Tibial nerve (tissue), 4 donors: ENCODE measurements around the gene PDSS2. TPM values are rescaled to one million over a fixed set of nuclear protein-coding genes. Genes with fewer than 3 reads are reported as not detected.
"Not testable (repeated sequence)": the region's sequence is repeated elsewhere in the genome, so short reads cannot be mapped to it uniquely, and the experiment has no call there.

Experiments
- DNase-seq, 2 donors: peaks; one replicate each; pipeline ENCODE4 v3.0.0-alpha.2; 2019; ENCODE audit warnings: low spot score in 2 of 2
- H3K27ac ChIP-seq, 4 donors: fragments of 200-600 bp; sonication (generic) in 3 of 4; one replicate each; pipeline ENCODE4 v1.5.1; 2017 to 2019; ENCODE audit warnings: mild to moderate bottlenecking in 1 of 4
- H3K27me3 ChIP-seq, 2 donors: fragments of 200-600 bp; sonication (generic) in 1 of 2; one replicate each; pipeline versions ENCODE4 v1.5.1 to v1.6.0; 2017 to 2019
- H3K36me3 ChIP-seq, 3 donors: fragments of 200-600 bp; sonication (generic); one replicate each; pipeline ENCODE4 v1.5.1; 2018 to 2019
- H3K4me1 ChIP-seq, 4 donors: fragments of 200-600 bp; sonication (generic) in 3 of 4; one replicate each; pipeline ENCODE4 v1.5.1; 2017 to 2019
- H3K4me3 ChIP-seq, 4 donors: fragments of 200-600 bp; sonication (generic) in 3 of 4; one replicate each; pipeline ENCODE4 v1.5.1; 2017 to 2019; ENCODE audit warnings: mild to moderate bottlenecking in 1 of 4, moderate library complexity in 1 of 4
- H3K9me3 ChIP-seq, 4 donors: fragments of 200-600 bp; sonication (generic) in 3 of 4; one replicate each; pipeline ENCODE4 v1.5.1; 2017 to 2019
- CTCF ChIP-seq, 5 experiments: fragments of 200-600 bp in 3 of 5; fragments of 450-650 bp in 2 of 5; sonication (generic) in 3 of 5; IDR thresholded peaks; one replicate each; pipeline ENCODE4 v1.5.1; 2016 to 2019; ENCODE audit warnings: antibody characterized with exemption in 5 of 5, mild to moderate bottlenecking in 3 of 5, moderate library complexity in 2 of 5
- EP300 ChIP-seq, 2 donors: sonication (generic); formaldehyde crosslinking; IDR thresholded peaks; one replicate each; pipeline ENCODE4 v1.6.1; 2017; ENCODE audit warnings: antibody characterized with exemption in 2 of 2, mild to moderate bottlenecking in 1 of 2
- POLR2A ChIP-seq, 2 donors: fragments of 450-650 bp; IDR thresholded peaks; one replicate each; pipeline ENCODE4 v1.6.1; 2017; ENCODE audit warnings: antibody characterized with exemption in 2 of 2, mild to moderate bottlenecking in 2 of 2, moderate library complexity in 2 of 2
- WGBS, 2 donors: methylation state at CpG; one replicate each; pipeline ENCODE4 v1.1.5; 2018; 5-methylcytosine and 5-hydroxymethylcytosine counted together
- total RNA-seq, 4 donors: library from RNA; depleted of rRNA; stranded (reverse); fragments of >200 nt; gene quantifications; one replicate each; pipeline ENCODE4 v1.1.0, GENCODE V29; 2016

The PDSS2 gene
- total RNA-seq, 4 donors from 2014 or later: 8.2 to 9.4 (median 8.6) TPM

DNA sequence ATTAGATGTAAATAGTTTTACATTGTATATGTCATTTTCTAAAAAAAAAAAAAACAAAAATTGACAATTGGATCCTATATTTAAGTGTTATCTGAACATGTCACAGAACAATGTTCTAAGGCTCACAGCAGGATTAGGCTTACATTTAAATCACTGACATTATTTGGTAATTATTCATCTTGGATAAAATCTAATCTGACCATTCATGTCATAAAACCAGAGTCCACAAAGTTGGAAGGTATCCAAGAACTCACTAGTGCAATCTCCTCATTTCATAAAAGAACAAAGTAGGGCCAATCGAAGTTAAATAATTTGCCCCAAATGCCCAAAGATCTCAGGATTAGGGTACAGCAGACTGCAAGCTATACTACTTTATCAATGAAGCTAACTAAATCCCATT, 73.0 kb downstream of the PDSS2 start:
- Histone ChIP-seq H3K9me3 (no peaks in the 10 kb centered on the region), H3K27ac (no peak overlapping the region), H3K36me3 (no peaks in the 10 kb centered on the region), H3K4me1 (no peaks in the 10 kb centered on the region), H3K4me3 (no peak overlapping the region), H3K27me3 (no peaks in the 10 kb centered on the region)
- no peak for DNase-seq
- TF ChIP-seq POLR2A (IDR thresholded peaks at IDR 0.05) (no peak), EP300 (IDR thresholded peaks at IDR 0.05) (no peak), CTCF (IDR thresholded peaks at IDR 0.05) (no peak)
- 44 to 49% methylated on average over 1 of the region's 1 CpG for WGBS, 2 donors

- Histone ChIP-seq H3K9me3 (peaks cover 0 to 4% (median 0%) of the 10 kb centered on the region in 4 donors), H3K27me3 (no peaks in the 10 kb centered on the region), H3K4me3 (no peak overlapping the region), H3K4me1 (no peaks in the 10 kb centered on the region), H3K36me3 (no peaks in the 10 kb centered on the region), H3K27ac (no peak overlapping the region)
- no peak for DNase-seq
- TF ChIP-seq CTCF (IDR thresholded peaks at IDR 0.05) (no peak), POLR2A (IDR thresholded peaks at IDR 0.05) (no peak), EP300 (IDR thresholded peaks at IDR 0.05) (no peak)
Measured at GRCh38 chr6:107383705-107384104, 75.7 kb downstream of the PDSS2 start.

GRCh38 chr6:107374264-107374663, 85.1 kb downstream of the PDSS2 start:
- no peaks in the 10 kb centered on the region for H3K4me1 ChIP-seq
- no peaks in the 10 kb centered on the region for H3K36me3 ChIP-seq
- no peak for DNase-seq
- H3K27ac ChIP-seq: no peak overlapping the region
- H3K9me3 ChIP-seq: peaks cover 0 to 4% (median 1%) of the 10 kb centered on the region in 4 donors
- TF ChIP-seq EP300 (IDR thresholded peaks at IDR 0.05) (no peak), POLR2A (IDR thresholded peaks at IDR 0.05) (no peak), CTCF (IDR thresholded peaks at IDR 0.05) (no peak)
- H3K27me3 ChIP-seq: no peaks in the 10 kb centered on the region
- no peak overlapping the region for H3K4me3 ChIP-seq
- 93 to 100% methylated on average over 1 of the region's 1 CpG for WGBS, 2 donors

- Histone ChIP-seq H3K4me1 (no peaks in the 10 kb centered on the region), H3K27ac (no peak overlapping the region), H3K27me3 (no peaks in the 10 kb centered on the region), H3K9me3 (no peaks in the 10 kb centered on the region), H3K4me3 (no peak overlapping the region), H3K36me3 (no peaks in the 10 kb centered on the region)
- WGBS, 2 donors: 32 to 57% methylated on average over 1 of the region's 1 CpG
- TF ChIP-seq CTCF (IDR thresholded peaks at IDR 0.05) (no peak), EP300 (IDR thresholded peaks at IDR 0.05) (no peak), POLR2A (IDR thresholded peaks at IDR 0.05) (no peak)
- no peak for DNase-seq
Measured at GRCh38 chr6:107369493-107369892, 89.9 kb downstream of the PDSS2 start.

- 93 to 98% methylated on average over 2 of the region's 2 CpGs for WGBS, 2 donors
- H3K27ac ChIP-seq: no peak overlapping the region
- TF ChIP-seq CTCF (IDR thresholded peaks at IDR 0.05): no peak
- TF ChIP-seq EP300 (IDR thresholded peaks at IDR 0.05): no peak
- no peak for TF ChIP-seq POLR2A (IDR thresholded peaks at IDR 0.05)
- H3K9me3 ChIP-seq: peaks cover 0 to 1% (median 0%) of the 10 kb centered on the region in 4 donors
- no peak for DNase-seq
- peaks cover 0 to 8% (median 0%) of the 10 kb centered on the region in 3 donors for H3K36me3 ChIP-seq
- no peaks in the 10 kb centered on the region for H3K27me3 ChIP-seq
- no peak overlapping the region for H3K4me3 ChIP-seq
- H3K4me1 ChIP-seq: no peaks in the 10 kb centered on the region
Measured at GRCh38 chr6:107368471-107368870, 90.9 kb downstream of the PDSS2 start.

GRCh38 chr6:107364173-107364572, 95.2 kb downstream of the PDSS2 start:
- H3K27ac ChIP-seq, H3K4me1 ChIP-seq, DNase-seq, H3K4me3 ChIP-seq, H3K27me3 ChIP-seq: not testable (repeated sequence)
- peaks cover 0 to 11% (median 0%) of the 10 kb centered on the region in 4 donors for H3K9me3 ChIP-seq
- WGBS, 2 donors: 98% methylated on average over 11 to 15 of the region's 26 CpGs
- peaks cover 0 to 21% (median 0%) of the 10 kb centered on the region in 3 donors for H3K36me3 ChIP-seq
